Osteoblast (primary cell): ENCODE results near the gene PIGBOS1. TPM values are rescaled to one million over a fixed set of nuclear protein-coding genes. Genes with fewer than 3 reads are reported as not detected.
A peak's percentile ranks its signal among the peaks of the same experiment; 100 is the strongest.

ENCODE experiments used
- DNase-seq: peaks from one replicate; pipeline ENCODE4 v3.0.0; 2011; ENCODE audit warnings: low spot score, mixed read lengths; ENCODE audit not compliant: insufficient read length; ENCODE audit errors: missing footprints
- H2AFZ ChIP-seq: 2 replicates; pipeline ENCODE4 v1.6.0; 2011; ENCODE audit warnings: mild to moderate bottlenecking, low read length
- H3K27ac ChIP-seq: 2 replicates; pipeline ENCODE4 v1.5.1; 2011; ENCODE audit warnings: mild to moderate bottlenecking, low read depth, low read length, moderate library complexity
- H3K27me3 ChIP-seq: 2 replicates; pipeline ENCODE4 v1.6.0; 2012; ENCODE audit warnings: mild to moderate bottlenecking, control low read depth, inconsistent platforms, low read length, moderate library complexity; ENCODE audit not compliant: insufficient read depth
- H3K36me3 ChIP-seq: 2 replicates; pipeline ENCODE4 v1.5.1; 2011; ENCODE audit warnings: mild to moderate bottlenecking, low read length, control low read depth, moderate library complexity; ENCODE audit not compliant: insufficient read depth
- H3K4me1 ChIP-seq: 2 replicates; pipeline ENCODE4 v1.5.1; 2011; ENCODE audit warnings: mild to moderate bottlenecking, low read length, control low read depth, moderate library complexity; ENCODE audit not compliant: insufficient read depth
- H3K4me2 ChIP-seq: 2 replicates; pipeline ENCODE4 v1.6.0; 2011; ENCODE audit warnings: mild to moderate bottlenecking, low read length; ENCODE audit not compliant: insufficient read depth
- H3K4me3 ChIP-seq: fragments of 200-600 bp; sonication (generic); 3 replicates; pipeline ENCODE4 v1.5.1; 2012; ENCODE audit warnings: mild to moderate bottlenecking, low read length, inconsistent platforms; ENCODE audit not compliant: insufficient read depth
- H3K79me2 ChIP-seq: 2 replicates; pipeline ENCODE4 v1.6.0; 2012; ENCODE audit warnings: mild to moderate bottlenecking, low read length, control low read depth, inconsistent platforms; ENCODE audit not compliant: insufficient read depth
- H3K9me3 ChIP-seq: 2 replicates; pipeline ENCODE4 v1.5.1; 2011; ENCODE audit warnings: low read depth, low read length, control low read depth
- H4K20me1 ChIP-seq: 2 replicates; pipeline ENCODE4 v1.6.0; 2012; ENCODE audit warnings: mild to moderate bottlenecking, low read length, control low read depth; ENCODE audit not compliant: insufficient read depth
- CTCF ChIP-seq: IDR thresholded peaks from 2 replicates; pipeline ENCODE4 v1.5.1; 2011; ENCODE audit warnings: mild to moderate bottlenecking, low read depth, low read length, moderate library complexity; ENCODE audit errors: extremely low read depth
- total RNA-seq: library from RNA; depleted of rRNA; stranded (reverse); fragments of >200 nt; gene quantifications from 2 replicates; pipeline ENCODE4 v1.2.3, GENCODE V29; 2012

The PIGBOS1 gene
- total RNA-seq, 1 donor = 10.5 TPM

DNA sequence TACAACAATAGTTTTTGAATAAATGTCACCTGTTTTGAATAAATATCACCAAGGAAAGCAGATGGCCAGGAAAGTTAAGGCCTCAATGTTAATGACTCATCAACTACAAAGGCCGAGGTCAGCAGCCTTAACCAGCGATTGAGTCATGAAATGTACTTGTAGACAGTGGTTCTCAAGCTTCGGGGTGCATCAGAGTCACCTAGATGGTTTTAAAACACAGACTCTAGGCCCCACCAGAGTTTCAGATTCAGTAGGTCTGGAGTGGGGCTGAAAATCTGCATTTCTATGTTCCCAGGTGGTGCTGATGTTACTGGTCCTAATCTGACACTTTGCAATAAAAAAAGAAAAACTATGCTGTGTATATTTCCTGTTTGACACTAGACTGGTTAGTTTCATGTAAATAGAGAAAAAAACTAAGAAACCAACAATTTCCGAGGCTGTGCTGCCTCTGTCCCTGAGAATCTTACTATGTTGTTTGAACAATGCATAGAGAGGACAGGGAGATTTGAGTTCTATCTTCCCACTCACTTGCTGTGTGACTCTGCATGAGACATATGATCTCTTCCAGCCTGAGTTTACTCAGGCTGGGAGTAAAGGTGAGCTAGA lies 39.1 kb downstream of the PIGBOS1 start:
- no peaks in the 10 kb centered on the region for H3K36me3 ChIP-seq
- H3K27ac ChIP-seq = peak overlapping the region; percentile 70
- DNase-seq = peak; percentile 74
- TF ChIP-seq CTCF = no peak
- H4K20me1 ChIP-seq = peaks cover 9% of the 10 kb centered on the region
- no peak overlapping the region for H2AFZ ChIP-seq
- H3K9me3 ChIP-seq = no peaks in the 10 kb centered on the region
- H3K4me2 ChIP-seq = peak overlapping the region; percentile 2
- no peak overlapping the region for H3K4me3 ChIP-seq
- peaks cover 22% of the 10 kb centered on the region for H3K79me2 ChIP-seq
- no peaks in the 10 kb centered on the region for H3K27me3 ChIP-seq
- H3K4me1 ChIP-seq = peaks cover 25% of the 10 kb centered on the region

DNA sequence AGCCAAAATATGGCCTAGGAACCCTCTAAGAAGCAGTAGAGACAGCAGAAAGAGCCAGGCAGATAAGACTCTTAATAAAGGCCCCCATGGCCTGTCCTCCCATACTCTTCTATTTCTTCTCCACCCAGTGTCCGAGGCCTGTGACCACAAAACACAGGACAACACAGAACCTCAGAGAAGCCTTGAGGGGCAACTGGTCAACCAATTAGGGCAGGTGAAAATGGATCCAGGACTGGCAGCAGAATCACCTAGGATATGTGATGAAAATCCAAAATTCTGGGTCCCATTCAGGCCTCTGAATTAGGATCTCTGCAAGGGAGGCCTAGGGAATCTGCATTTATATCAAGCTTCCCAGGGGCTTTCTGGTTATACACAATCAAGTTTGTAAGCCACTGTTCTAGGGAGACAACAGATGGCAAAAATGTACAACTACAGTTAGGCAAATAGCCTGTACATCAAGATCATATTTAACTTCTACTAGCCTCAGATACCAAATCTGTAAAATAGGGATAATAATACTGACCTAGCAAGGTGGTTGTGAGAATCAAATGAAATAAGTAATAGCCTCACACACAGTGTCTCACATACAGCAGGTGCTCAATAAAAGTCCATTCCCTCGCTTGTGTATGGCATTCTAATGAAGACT lies 39.7 kb downstream of the PIGBOS1 start:
- Histone ChIP-seq H3K4me2 (no peak overlapping the region), H3K36me3 (no peaks in the 10 kb centered on the region), H4K20me1 (peaks cover 9% of the 10 kb centered on the region), H3K27me3 (no peaks in the 10 kb centered on the region), H2AFZ (no peak overlapping the region), H3K79me2 (peaks cover 19% of the 10 kb centered on the region), H3K4me3 (no peak overlapping the region), H3K4me1 (peaks cover 25% of the 10 kb centered on the region), H3K9me3 (no peaks in the 10 kb centered on the region), H3K27ac (no peak overlapping the region)
- no peak for DNase-seq
- no peak for TF ChIP-seq CTCF

DNA sequence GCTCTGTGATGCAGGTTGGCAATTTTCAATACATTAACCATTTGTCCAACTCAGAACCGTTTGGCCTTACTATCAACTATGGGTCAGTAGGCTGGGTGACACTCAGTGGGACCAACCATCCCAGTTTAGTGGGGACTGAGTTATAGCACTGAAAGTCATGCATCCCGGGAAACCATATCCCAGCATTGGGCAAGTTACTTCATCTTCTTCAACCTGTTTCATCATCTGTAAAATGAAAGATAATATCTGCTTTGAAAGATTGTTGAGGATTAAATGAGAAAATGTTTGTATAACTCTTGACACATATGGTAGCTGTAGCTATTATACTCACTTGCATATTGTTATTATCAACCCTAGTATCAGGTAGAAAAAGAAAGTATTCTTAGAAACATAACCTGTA lies 41.2 kb downstream of the PIGBOS1 start:
- no peak overlapping the region for H3K4me3 ChIP-seq
- H3K27ac ChIP-seq = no peak overlapping the region
- H2AFZ ChIP-seq = no peak overlapping the region
- TF ChIP-seq CTCF = no peak
- DNase-seq = no peak
- peaks cover 22% of the 10 kb centered on the region for H3K4me1 ChIP-seq
- H3K79me2 ChIP-seq = peaks cover 16% of the 10 kb centered on the region
- H4K20me1 ChIP-seq = peaks cover 9% of the 10 kb centered on the region
- H3K9me3 ChIP-seq = no peaks in the 10 kb centered on the region
- H3K36me3 ChIP-seq = no peaks in the 10 kb centered on the region
- no peak overlapping the region for H3K4me2 ChIP-seq
- H3K27me3 ChIP-seq = no peaks in the 10 kb centered on the region

- Histone ChIP-seq H3K79me2 (peaks cover 16% of the 10 kb centered on the region), H4K20me1 (peaks cover 6% of the 10 kb centered on the region), H3K36me3 (no peaks in the 10 kb centered on the region), H3K4me2 (no peak overlapping the region), H3K4me3 (no peak overlapping the region), H2AFZ (no peak overlapping the region), H3K9me3 (no peaks in the 10 kb centered on the region), H3K27me3 (no peaks in the 10 kb centered on the region), H3K27ac (no peak overlapping the region), H3K4me1 (peaks cover 17% of the 10 kb centered on the region)
- DNase-seq = no peak
- TF ChIP-seq CTCF = no peak
These were observed 41.8 kb downstream of the PIGBOS1 start for GRCh38 chr15:55277116-55277564.
